ENCODE data around the gene HBG1. TPM values are rescaled to one million over a fixed set of nuclear protein-coding genes. Genes with fewer than 3 reads are reported as not detected.

The HBG1 gene
- total and polyA plus RNA-seq, 2 of the 4 experiments (the other 2 are of a cell fraction): not detected

DNA sequence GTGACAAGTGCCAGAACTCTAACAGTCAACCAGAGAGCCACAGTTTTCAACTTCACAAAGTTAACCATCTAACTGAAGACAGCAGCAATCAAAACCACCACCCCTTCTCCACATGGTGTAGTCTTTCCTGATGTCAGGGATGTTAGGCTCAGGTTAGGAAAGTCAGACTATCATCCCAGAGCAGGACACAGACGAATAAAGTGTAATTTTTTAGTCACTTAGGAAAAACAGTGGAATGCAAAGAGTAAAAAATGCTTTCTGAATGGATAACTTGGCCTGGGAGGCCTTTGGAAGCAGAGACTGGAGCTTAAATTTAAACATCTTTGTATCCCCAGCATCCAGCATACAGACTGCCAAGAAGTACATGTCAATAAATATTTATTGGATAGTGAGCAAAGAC is 36.7 kb upstream of the HBG1 start (continued):
- TF ChIP-seq, protein P1, sequence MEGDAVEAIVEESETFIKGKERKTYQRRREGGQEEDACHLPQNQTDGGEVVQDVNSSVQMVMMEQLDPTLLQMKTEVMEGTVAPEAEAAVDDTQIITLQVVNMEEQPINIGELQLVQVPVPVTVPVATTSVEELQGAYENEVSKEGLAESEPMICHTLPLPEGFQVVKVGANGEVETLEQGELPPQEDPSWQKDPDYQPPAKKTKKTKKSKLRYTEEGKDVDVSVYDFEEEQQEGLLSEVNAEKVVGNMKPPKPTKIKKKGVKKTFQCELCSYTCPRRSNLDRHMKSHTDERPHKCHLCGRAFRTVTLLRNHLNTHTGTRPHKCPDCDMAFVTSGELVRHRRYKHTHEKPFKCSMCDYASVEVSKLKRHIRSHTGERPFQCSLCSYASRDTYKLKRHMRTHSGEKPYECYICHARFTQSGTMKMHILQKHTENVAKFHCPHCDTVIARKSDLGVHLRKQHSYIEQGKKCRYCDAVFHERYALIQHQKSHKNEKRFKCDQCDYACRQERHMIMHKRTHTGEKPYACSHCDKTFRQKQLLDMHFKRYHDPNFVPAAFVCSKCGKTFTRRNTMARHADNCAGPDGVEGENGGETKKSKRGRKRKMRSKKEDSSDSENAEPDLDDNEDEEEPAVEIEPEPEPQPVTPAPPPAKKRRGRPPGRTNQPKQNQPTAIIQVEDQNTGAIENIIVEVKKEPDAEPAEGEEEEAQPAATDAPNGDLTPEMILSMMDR (conservative IDR thresholded peaks at IDR 0.05; ENCODE audit: low read depth, low read length): no peak

DNA sequence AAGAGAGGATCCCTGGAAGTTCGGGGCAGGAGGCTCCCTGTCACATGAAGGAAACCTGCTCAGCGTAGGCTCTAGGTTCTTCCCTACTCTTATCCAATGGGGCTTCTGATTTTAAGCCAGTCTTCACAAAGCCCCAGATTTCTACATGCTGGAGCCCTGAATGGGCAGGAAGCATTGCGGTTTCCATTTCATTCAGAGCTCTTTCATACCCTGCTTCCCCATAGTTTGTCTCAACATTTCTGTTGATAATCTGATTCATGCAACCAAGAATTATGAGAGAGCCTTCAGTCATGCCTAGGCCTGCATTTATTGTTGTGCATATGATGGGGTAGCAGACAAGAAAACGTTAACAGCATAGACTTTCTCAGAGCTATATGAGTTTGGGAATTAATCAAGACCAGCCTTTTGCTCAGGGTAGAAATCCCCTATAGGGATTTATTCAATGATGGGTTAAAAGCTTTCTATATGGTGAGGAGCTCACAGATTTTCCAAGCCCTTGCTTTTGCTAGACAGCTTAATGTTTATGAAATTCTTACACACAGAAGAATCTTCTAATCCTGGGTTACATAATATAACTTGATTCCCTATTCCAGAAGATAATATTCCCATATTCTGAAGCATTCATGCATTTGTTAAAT is 36.2 kb upstream of the HBG1 start:
- Histone ChIP-seq H2AK5ac (ENCODE audit: low read depth, low read length) (peak overlapping the region; percentile 61), H3K27me3 (ENCODE audit: control insufficient read depth, insufficient read depth, low read length) (no peaks in the 10 kb centered on the region), H2AFZ (replicated peaks; ENCODE audit: low read length, poor library complexity) (no peak overlapping the region), H3K23ac (ENCODE audit: low read depth, low read length) (peak overlapping the region; percentile 91; the same call in 1 of the 2 replicates), H3K9me3 (ENCODE audit: control insufficient read depth, insufficient read depth, low read length) (no peaks in the 10 kb centered on the region), H2BK20ac (ENCODE audit: low read depth, low read length) (peak overlapping the region; percentile 99), H3K4ac (ENCODE audit: low read depth, low read length) (peak overlapping the region; percentile 92), H3K14ac (replicated peaks; ENCODE audit: low read depth, low read length) (peak overlapping the region; percentile 89), H3K9me1 (ENCODE audit: insufficient read depth, low read length) (0 out of 2 replicates have a peak, but pooled peaks cover 3% of the 10 kb centered on the region), H3K56ac (ENCODE audit: extremely low read depth, insufficient read depth, low read length) (no peak overlapping the region; the same call in 1 of the 2 replicates), H3K9ac (ENCODE audit: low read depth, low read length) (no peak overlapping the region), H4K8ac (ENCODE audit: low read depth in 2 of 2, low read length in 2 of 2) (peak overlapping the region; percentile 83 to 91; a peak in 3 of 4 replicates), H3K4me3 (ENCODE audit: insufficient read depth, low read depth, low read length) (no peak overlapping the region), H2BK120ac (ENCODE audit: low read depth, low read length) (peak overlapping the region; percentile 98), H3K18ac (ENCODE audit: low read depth, low read length) (peak overlapping the region; percentile 100; the same call in 1 of the 2 replicates), H4K20me1 (ENCODE audit: insufficient read depth, low read length) (no peaks in the 10 kb centered on the region), H2BK15ac (ENCODE audit: low read depth, low read length) (peak overlapping the region; percentile 74; the same call in 2 of the 3 replicates), H2AK9ac (replicated peaks; ENCODE audit: low read depth, low read length, poor library complexity) (no peak overlapping the region), H4K91ac (ENCODE audit: insufficient read depth, low read depth, low read length) (peak overlapping the region; percentile 96; the same call in 1 of the 2 replicates), H3K4me2 (ENCODE audit: low read depth, low read length) (no peak overlapping the region), H2BK5ac (ENCODE audit: low read depth, low read length, poor library complexity, severe bottlenecking) (peak overlapping the region; percentile 88), H3K27ac (ENCODE audit: insufficient read depth, low read length) (no peak overlapping the region), H3K36me3 (ENCODE audit: control insufficient read depth, insufficient read depth, low read length) (no peaks in the 10 kb centered on the region), H3K79me1 (ENCODE audit: low read depth in 1 of 2, low read length in 2 of 2) (no peaks in the 10 kb centered on the region), H4K5ac (ENCODE audit: low read depth, low read length) (peak overlapping the region; percentile 99; the same call in 1 of the 2 replicates), H3K4me1 (ENCODE audit: control insufficient read depth, insufficient read depth, low read length) (peaks cover 17% of the 10 kb centered on the region)
- ChIA-PET POLR2A (ENCODE audit: unreplicated experiment) (no interaction called here), CTCF (interaction anchor here (0.6 kb wide), 1 partner anchor 8 kb away, joined by 3 read pairs; no protein-coding TSS in a partner anchor)
- no peak for DNase-seq
- intact Hi-C loops (cut with micrococcal nuclease) (no loop called here), in situ Hi-C loops (cut with MboI; ENCODE audit: low sequenced_read_pairs) (loop anchor here (10.0 kb wide), 1 partner anchor 79 kb away; no protein-coding TSS in a partner anchor), dilution Hi-C loops (cut with HindIII; ENCODE audit: low sequenced_read_pairs, unreplicated experiment) (no loop called here)
- WGBS, 2 experiments (ENCODE audit: extremely low coverage in 2 of 2, insufficient read length in 1 of 2): no CpG with 5 or more reads among the region's 4 CpGs
- no TSS peak for BruUV-seq (replicated peaks)
- no peak for ATAC-seq (ENCODE audit: low read depth)
- TF ChIP-seq SMC3 (IDR thresholded peaks at IDR 0.05; ENCODE audit: low read depth, low read length) (no peak), MAFK (IDR thresholded peaks at IDR 0.05; ENCODE audit: low read depth, low read length) (no peak), FOS (IDR thresholded peaks at IDR 0.05; ENCODE audit: low read depth, low read length) (no peak), RCOR1 (IDR thresholded peaks at IDR 0.05; ENCODE audit: insufficient replicate concordance, low read length) (no peak), RAD21 (IDR thresholded peaks at IDR 0.05; ENCODE audit: low read length) (no peak), MAZ (IDR thresholded peaks at IDR 0.05; ENCODE audit: borderline replicate concordance, low read depth, low read length) (no peak), POLR2A (IDR thresholded peaks at IDR 0.05; ENCODE audit: low read depth, low read length) (no peak), CEBPB (IDR thresholded peaks at IDR 0.05; ENCODE audit: low read depth, low read length) (no peak), BHLHE40 (IDR thresholded peaks at IDR 0.05; ENCODE audit: low read depth, low read length) (no peak), RFX5 (IDR thresholded peaks at IDR 0.05; ENCODE audit: low read depth, low read length) (no peak)
- TF ChIP-seq, protein P2, sequence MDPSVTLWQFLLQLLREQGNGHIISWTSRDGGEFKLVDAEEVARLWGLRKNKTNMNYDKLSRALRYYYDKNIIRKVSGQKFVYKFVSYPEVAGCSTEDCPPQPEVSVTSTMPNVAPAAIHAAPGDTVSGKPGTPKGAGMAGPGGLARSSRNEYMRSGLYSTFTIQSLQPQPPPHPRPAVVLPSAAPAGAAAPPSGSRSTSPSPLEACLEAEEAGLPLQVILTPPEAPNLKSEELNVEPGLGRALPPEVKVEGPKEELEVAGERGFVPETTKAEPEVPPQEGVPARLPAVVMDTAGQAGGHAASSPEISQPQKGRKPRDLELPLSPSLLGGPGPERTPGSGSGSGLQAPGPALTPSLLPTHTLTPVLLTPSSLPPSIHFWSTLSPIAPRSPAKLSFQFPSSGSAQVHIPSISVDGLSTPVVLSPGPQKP (IDR thresholded peaks at IDR 0.05; ENCODE audit: borderline replicate concordance, low read depth, low read length): no peak
- TF ChIP-seq, protein P3, sequence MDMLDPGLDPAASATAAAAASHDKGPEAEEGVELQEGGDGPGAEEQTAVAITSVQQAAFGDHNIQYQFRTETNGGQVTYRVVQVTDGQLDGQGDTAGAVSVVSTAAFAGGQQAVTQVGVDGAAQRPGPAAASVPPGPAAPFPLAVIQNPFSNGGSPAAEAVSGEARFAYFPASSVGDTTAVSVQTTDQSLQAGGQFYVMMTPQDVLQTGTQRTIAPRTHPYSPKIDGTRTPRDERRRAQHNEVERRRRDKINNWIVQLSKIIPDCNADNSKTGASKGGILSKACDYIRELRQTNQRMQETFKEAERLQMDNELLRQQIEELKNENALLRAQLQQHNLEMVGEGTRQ (IDR thresholded peaks at IDR 0.05; ENCODE audit: low read depth, low read length): no peak
